K562 (cell line): Measurements from ENCODE around the gene PSMD9. TPM values are rescaled to one million over a fixed set of nuclear protein-coding genes. Genes with fewer than 3 reads are reported as not detected.

Source experiments
- ATAC-seq: fragments of 200-7000 bp; cut with Tn5 transposase; 3 replicates; pipeline ENCODE4 v1.9.1; 2020; ENCODE audit warnings: moderate library complexity
- BruUV-seq: library from RNA; stranded (reverse); fragments of 400-500 nt; replicated peaks from 2 replicates; lab custom pipeline; 2021; lab: Mats Ljungman, UMichigan
- CTCF ChIA-PET: fragments of 300-600 bp; formaldehyde crosslinking; extraction: SDS; loops from one replicate; lab custom pipeline; 2021; ENCODE audit warnings: low intra/inter-chr PET ratio; lab: Yijun Ruan, JAX
- POLR2A ChIA-PET: fragments of 300-600, 350-650 bp; sonication (Branson Sonifier 250); formaldehyde crosslinking; extraction: SDS; loops from one replicate; lab custom pipeline; 2021; ENCODE audit warnings: antibody characterized with exemption, inconsistent platforms; lab: Yijun Ruan, JAX
- DNase-seq, 4 experiments: peaks; one replicate each; pipeline versions ENCODE4 v3.0.0 to v3.0.0-alpha.2; 2011 to 2018; ENCODE audit warnings: low spot score in 3 of 4, mixed read lengths in 3 of 4; ENCODE audit errors: extremely low read depth in 1 of 4
- FAIRE-seq: peaks from 2 replicates; lab custom pipeline; 2011; peaks lifted over from hg19 to GRCh38; lab: Jason Lieb, UNC
- H2AFZ ChIP-seq: 2 replicates; pipeline ENCODE4 v1.6.0; 2011; ENCODE audit warnings: low read depth, low read length, control low read depth, inconsistent platforms
- H3K27ac ChIP-seq: fragments of 200-600 bp; 3 replicates; pipeline ENCODE4 v1.8.0; 2011; ENCODE audit warnings: low read depth, mild to moderate bottlenecking, control low read depth, inconsistent platforms, low read length, moderate library complexity, mixed read lengths; ENCODE audit errors: extremely low read depth
- H3K27me3 ChIP-seq, 2 experiments: fragments of 300-600 bp in 1 of 2; 2 replicates in 1 of 2; 3 replicates in 1 of 2; pipeline versions ENCODE4 v1.6.0 to v1.8.0; 2011; ENCODE audit warnings: inconsistent platforms in 2 of 2, low read length in 2 of 2, mild to moderate bottlenecking in 1 of 2, mixed read lengths in 1 of 2, moderate library complexity in 1 of 2; ENCODE audit not compliant: control insufficient read depth in 2 of 2, insufficient read depth in 2 of 2
- H3K36me3 ChIP-seq: fragments of 300-600 bp; 3 replicates; pipeline ENCODE4 v1.8.0; 2011; ENCODE audit warnings: mild to moderate bottlenecking, low read length, inconsistent platforms; ENCODE audit not compliant: control insufficient read depth, insufficient read depth
- H3K4me1 ChIP-seq, 2 experiments: fragments of 200-600 bp in 1 of 2; replicated peaks in 1 of 2; 2 replicates in 1 of 2; 3 replicates in 1 of 2; pipeline versions ENCODE4 v1.5.1 to v1.8.0; 2011; ENCODE audit warnings: inconsistent platforms in 2 of 2, low read length in 2 of 2, mild to moderate bottlenecking in 1 of 2, mixed read lengths in 1 of 2, moderate library complexity in 1 of 2; ENCODE audit not compliant: control insufficient read depth in 2 of 2, insufficient read depth in 2 of 2
- H3K4me2 ChIP-seq: 2 replicates; pipeline ENCODE4 v1.6.1; 2011; ENCODE audit warnings: low read length, control low read depth, inconsistent platforms, mixed read lengths; ENCODE audit not compliant: insufficient read depth
- H3K4me3 ChIP-seq: fragments of 200-600 bp; sonication (generic), shearing (Covaris generic); 2 replicates; pipeline ENCODE4 v1.5.1; 2016; ENCODE audit warnings: control low read depth, inconsistent platforms
- H3K79me2 ChIP-seq: fragments of 200-600 bp; 3 replicates; pipeline ENCODE4 v1.8.0; 2011; ENCODE audit warnings: low read length, inconsistent platforms; ENCODE audit not compliant: control insufficient read depth, insufficient read depth
- H3K9ac ChIP-seq, 2 experiments: 2 replicates each; pipeline versions ENCODE4 v1.6.0 to v1.6.1; 2011; ENCODE audit warnings: low read depth in 2 of 2, low read length in 2 of 2, control low read depth in 1 of 2, inconsistent platforms in 1 of 2, mild to moderate bottlenecking in 1 of 2, mixed read lengths in 1 of 2; ENCODE audit not compliant: insufficient read depth in 1 of 2
- H3K9me1 ChIP-seq: one replicate; pipeline ENCODE4 v1.6.0; 2011; ENCODE audit warnings: inconsistent platforms, mild to moderate bottlenecking, low read length, moderate library complexity; ENCODE audit not compliant: control insufficient read depth, insufficient read depth
- H3K9me3 ChIP-seq: replicated peaks from 2 replicates; pipeline ENCODE4 v1.5.1; 2011; ENCODE audit warnings: low read depth, low read length, inconsistent platforms; ENCODE audit not compliant: control insufficient read depth, insufficient read depth
- H4K20me1 ChIP-seq: replicated peaks from 2 replicates; pipeline ENCODE4 v1.6.1; 2011; ENCODE audit warnings: low read length, inconsistent platforms, mixed read lengths; ENCODE audit not compliant: control insufficient read depth, insufficient read depth
- ASH1L ChIP-seq: fragments of 450-650 bp; IDR thresholded peaks from 2 replicates; pipeline ENCODE4 v1.6.1; 2018; ENCODE audit warnings: borderline replicate concordance, mild to moderate bottlenecking, low read depth; ENCODE audit not compliant: partially characterized antibody
- CBX2 ChIP-seq: fragments of 200-600 bp; sonication (generic); IDR thresholded peaks from one replicate; pipeline ENCODE4 v1.6.1; 2012; ENCODE audit warnings: mild to moderate bottlenecking, low read length, inconsistent platforms; ENCODE audit not compliant: insufficient read depth, poor library complexity, severe bottlenecking
- EWSR1 ChIP-seq: fragments of 450-650 bp; IDR thresholded peaks from 2 replicates; pipeline ENCODE4 v1.6.1; 2018; ENCODE audit warnings: borderline replicate concordance, mild to moderate bottlenecking, low read depth, moderate library complexity; ENCODE audit not compliant: partially characterized antibody
- MYNN ChIP-seq, 2 experiments: sonication (generic); formaldehyde crosslinking in 1 of 2; IDR thresholded peaks; 2 replicates each; pipeline versions ENCODE4 v1.5.0 to v1.6.1; 2016 to 2020; ENCODE audit warnings: antibody characterized with exemption in 1 of 2, missing genetic modification reagents in 1 of 2
- NFE2 ChIP-seq: IDR thresholded peaks from 2 replicates; pipeline ENCODE4 v1.6.1; 2014; ENCODE audit warnings: antibody characterized with exemption, low read depth
- PHF21A ChIP-seq: fragments of 450-650 bp; IDR thresholded peaks from 2 replicates; pipeline ENCODE4 v1.6.1; 2017; ENCODE audit warnings: low read depth, borderline replicate concordance
- TARDBP ChIP-seq: fragments of 450-650 bp; IDR thresholded peaks from 2 replicates; pipeline ENCODE4 v1.6.1; 2016
- TBP ChIP-seq: optimal IDR thresholded peaks from 2 replicates; pipeline ENCODE3; 2011; ENCODE audit warnings: low read depth, low read length, improper control_type of control experiment
- WGBS: fragments of 100-300 bp; shearing (Covaris generic); methylation state at CpG from one replicate; pipeline ENCODE4 v1.1.6; 2016; ENCODE audit warnings: low coverage, mixed read lengths; ENCODE audit not compliant: insufficient coverage; ENCODE audit errors: missing lambda C conversion rate; 5-methylcytosine and 5-hydroxymethylcytosine counted together
- in situ Hi-C: fragments of 300-500 bp; cut with MboI; formaldehyde crosslinking; loops from 4 replicates; pipeline ENCODE4 v1.15.0; 2018; ENCODE audit warnings: inconsistent platforms, mixed read lengths
- intact Hi-C: fragments of 100-400 bp; cut with micrococcal nuclease; formaldehyde crosslinking; loops from 2 replicates; pipeline ENCODE4 v1.14.2; 2022
- polyA plus RNA-seq, 8 experiments: library from polyadenylated mRNA; depleted of rRNA in 4 of 8; stranded (reverse) in 5 of 8; unstranded in 3 of 8; fragments of >200 nt; fragmentation: Nextera tagmentation in 2 of 8; fragmentation: Illumina TruSeq in 1 of 8; extraction: Ambion mirVana in 2 of 8; extraction: Trizol in 1 of 8; gene quantifications; 2 replicates each; pipeline versions ENCODE4 v1.2.1 to v1.2.3, GENCODE V29; 2011 to 2014; ENCODE audit warnings: inconsistent platforms in 1 of 8, missing spikeins in 1 of 8
- total RNA-seq, 7 experiments: library from RNA; depleted of rRNA in 6 of 7; stranded (reverse); fragments of >200 nt in 6 of 7; fragmentation: Illumina TruSeq in 2 of 7; extraction: Trizol in 2 of 7; gene quantifications; 2 replicates each; pipeline versions ENCODE4 v1.2.1 to v1.2.3, GENCODE V29; 2011 to 2021; ENCODE audit warnings: low replicate concordance in 1 of 7
- TF ChIP-seq, protein P1 (sequence below): fragments of 450-650 bp; conservative IDR thresholded peaks from 2 replicates; pipeline ENCODE4 v1.6.1; 2016; ENCODE audit warnings: missing genetic modification characterization, low read depth, mild to moderate bottlenecking, control low read depth, missing compliant biosample characterization
- TF ChIP-seq, protein P2 (sequence below): fragments of 450-650 bp; IDR thresholded peaks from 2 replicates; pipeline ENCODE4 v1.7.0; 2016; ENCODE audit warnings: borderline replicate concordance
- TF ChIP-seq, protein P3 (sequence below): IDR thresholded peaks from 2 replicates; pipeline ENCODE4 v1.6.1; 2016; ENCODE audit warnings: missing genetic modification characterization, missing compliant biosample characterization
- TF ChIP-seq, protein P4 (sequence below): IDR thresholded peaks from 2 replicates; pipeline ENCODE4 v1.6.1; 2011; ENCODE audit warnings: borderline replicate concordance, low read depth, mild to moderate bottlenecking, moderate library complexity, low read length; ENCODE audit not compliant: insufficient read depth, poor library complexity, severe bottlenecking

PSMD9 gene
- total and polyA plus RNA-seq, 9 of the 15 experiments (the other 6 are each of a cell fraction or from before 2014, with no cell fraction given), result 12.2 to 143 (median 61.3) TPM

DNA sequence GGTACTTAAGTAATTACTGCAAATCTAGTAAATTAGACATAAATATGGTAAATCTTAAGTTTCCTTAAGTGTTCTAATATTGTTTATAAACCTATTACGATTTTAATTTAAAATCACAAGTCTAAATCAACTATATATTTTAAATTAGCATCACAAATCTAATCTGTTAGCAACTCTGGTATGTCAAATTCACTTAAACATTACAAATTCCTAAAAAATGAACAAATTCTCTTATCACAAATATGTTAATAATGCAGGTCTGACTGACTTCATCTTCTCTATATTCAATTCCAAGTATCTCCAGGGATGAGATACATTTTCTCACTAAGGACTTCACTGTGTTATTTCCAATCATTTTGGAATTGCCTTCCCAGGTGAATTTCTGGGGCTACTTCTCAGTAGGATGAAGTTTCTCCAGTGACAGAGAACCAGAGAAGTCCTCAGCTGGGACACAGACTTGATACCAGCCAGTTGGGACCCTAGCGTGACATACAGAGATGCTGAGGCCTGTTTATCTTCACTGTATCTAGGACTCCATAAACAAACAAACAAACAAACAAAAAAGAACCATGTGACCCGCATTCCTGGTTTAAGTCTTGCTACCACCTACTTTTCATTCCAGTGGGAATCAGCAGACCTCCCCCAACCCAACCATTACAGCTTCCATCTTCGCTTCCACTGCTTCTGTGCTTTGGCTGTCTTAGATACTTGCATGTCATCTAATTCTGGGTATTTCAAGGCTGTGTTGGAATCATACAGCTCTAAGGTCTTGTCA is 51.6 kb downstream of the PSMD9 start:
- Histone ChIP-seq H3K9me3 (no peaks in the 10 kb centered on the region), H2AFZ (no peak overlapping the region), H3K4me2 (no peak overlapping the region), H3K27me3 (no peaks in the 10 kb centered on the region), H3K9me1 (no peaks in the 10 kb centered on the region), H3K4me3 (no peak overlapping the region), H4K20me1 (no peaks in the 10 kb centered on the region), H3K27ac (no peak overlapping the region), H3K36me3 (peaks cover 55% of the 10 kb centered on the region), H3K79me2 (peaks cover 9% of the 10 kb centered on the region), H3K4me1 (peaks cover 7 to 15% of the 10 kb centered on the region in 2 experiments; a peak in 3 of 5 replicates), H3K9ac (no peak overlapping the region)
- no TSS peak for BruUV-seq
- ATAC-seq (no peak), FAIRE-seq (no peak), DNase-seq (no peak)
- ChIA-PET CTCF (no interaction called here), POLR2A (no interaction called here)
- WGBS, result 89% methylated on average over 4 of the region's 4 CpGs
- intact Hi-C loops (no loop called here), in situ Hi-C loops (no loop called here)
- no peak for TF ChIP-seq CBX2
- TF ChIP-seq NFE2, result no peak
- TF ChIP-seq, protein P1, sequence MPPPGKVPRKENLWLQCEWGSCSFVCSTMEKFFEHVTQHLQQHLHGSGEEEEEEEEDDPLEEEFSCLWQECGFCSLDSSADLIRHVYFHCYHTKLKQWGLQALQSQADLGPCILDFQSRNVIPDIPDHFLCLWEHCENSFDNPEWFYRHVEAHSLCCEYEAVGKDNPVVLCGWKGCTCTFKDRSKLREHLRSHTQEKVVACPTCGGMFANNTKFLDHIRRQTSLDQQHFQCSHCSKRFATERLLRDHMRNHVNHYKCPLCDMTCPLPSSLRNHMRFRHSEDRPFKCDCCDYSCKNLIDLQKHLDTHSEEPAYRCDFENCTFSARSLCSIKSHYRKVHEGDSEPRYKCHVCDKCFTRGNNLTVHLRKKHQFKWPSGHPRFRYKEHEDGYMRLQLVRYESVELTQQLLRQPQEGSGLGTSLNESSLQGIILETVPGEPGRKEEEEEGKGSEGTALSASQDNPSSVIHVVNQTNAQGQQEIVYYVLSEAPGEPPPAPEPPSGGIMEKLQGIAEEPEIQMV (tag), result no peak
- no peak for TF ChIP-seq TBP
- TF ChIP-seq, protein P2, sequence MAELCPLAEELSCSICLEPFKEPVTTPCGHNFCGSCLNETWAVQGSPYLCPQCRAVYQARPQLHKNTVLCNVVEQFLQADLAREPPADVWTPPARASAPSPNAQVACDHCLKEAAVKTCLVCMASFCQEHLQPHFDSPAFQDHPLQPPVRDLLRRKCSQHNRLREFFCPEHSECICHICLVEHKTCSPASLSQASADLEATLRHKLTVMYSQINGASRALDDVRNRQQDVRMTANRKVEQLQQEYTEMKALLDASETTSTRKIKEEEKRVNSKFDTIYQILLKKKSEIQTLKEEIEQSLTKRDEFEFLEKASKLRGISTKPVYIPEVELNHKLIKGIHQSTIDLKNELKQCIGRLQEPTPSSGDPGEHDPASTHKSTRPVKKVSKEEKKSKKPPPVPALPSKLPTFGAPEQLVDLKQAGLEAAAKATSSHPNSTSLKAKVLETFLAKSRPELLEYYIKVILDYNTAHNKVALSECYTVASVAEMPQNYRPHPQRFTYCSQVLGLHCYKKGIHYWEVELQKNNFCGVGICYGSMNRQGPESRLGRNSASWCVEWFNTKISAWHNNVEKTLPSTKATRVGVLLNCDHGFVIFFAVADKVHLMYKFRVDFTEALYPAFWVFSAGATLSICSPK, result no peak
- TF ChIP-seq PHF21A, result no peak
- TF ChIP-seq, protein P3, sequence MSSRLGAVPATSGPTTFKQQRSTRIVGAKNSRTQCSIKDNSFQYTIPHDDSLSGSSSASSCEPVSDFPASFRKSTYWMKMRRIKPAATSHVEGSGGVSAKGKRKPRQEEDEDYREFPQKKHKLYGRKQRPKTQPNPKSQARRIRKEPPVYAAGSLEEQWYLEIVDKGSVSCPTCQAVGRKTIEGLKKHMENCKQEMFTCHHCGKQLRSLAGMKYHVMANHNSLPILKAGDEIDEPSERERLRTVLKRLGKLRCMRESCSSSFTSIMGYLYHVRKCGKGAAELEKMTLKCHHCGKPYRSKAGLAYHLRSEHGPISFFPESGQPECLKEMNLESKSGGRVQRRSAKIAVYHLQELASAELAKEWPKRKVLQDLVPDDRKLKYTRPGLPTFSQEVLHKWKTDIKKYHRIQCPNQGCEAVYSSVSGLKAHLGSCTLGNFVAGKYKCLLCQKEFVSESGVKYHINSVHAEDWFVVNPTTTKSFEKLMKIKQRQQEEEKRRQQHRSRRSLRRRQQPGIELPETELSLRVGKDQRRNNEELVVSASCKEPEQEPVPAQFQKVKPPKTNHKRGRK, result no peak
- TF ChIP-seq TARDBP, result no peak
- TF ChIP-seq, protein P4, sequence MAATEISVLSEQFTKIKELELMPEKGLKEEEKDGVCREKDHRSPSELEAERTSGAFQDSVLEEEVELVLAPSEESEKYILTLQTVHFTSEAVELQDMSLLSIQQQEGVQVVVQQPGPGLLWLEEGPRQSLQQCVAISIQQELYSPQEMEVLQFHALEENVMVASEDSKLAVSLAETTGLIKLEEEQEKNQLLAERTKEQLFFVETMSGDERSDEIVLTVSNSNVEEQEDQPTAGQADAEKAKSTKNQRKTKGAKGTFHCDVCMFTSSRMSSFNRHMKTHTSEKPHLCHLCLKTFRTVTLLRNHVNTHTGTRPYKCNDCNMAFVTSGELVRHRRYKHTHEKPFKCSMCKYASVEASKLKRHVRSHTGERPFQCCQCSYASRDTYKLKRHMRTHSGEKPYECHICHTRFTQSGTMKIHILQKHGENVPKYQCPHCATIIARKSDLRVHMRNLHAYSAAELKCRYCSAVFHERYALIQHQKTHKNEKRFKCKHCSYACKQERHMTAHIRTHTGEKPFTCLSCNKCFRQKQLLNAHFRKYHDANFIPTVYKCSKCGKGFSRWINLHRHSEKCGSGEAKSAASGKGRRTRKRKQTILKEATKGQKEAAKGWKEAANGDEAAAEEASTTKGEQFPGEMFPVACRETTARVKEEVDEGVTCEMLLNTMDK, result no peak
- no peak for TF ChIP-seq ASH1L
- TF ChIP-seq MYNN (IDR thresholded peaks at IDR 0.05), result no peak
- no peak for TF ChIP-seq MYNN (CRISPR knock-in tag; IDR thresholded peaks at IDR 0.05)
- TF ChIP-seq EWSR1, result no peak
